Mucosa of gallbladder (tissue), 1 donor: ENCODE measurements around the gene ERI3. TPM values are rescaled to one million over a fixed set of nuclear protein-coding genes. Genes with fewer than 3 reads are reported as not detected.

Experiments
- DNase-seq: peaks from one replicate; pipeline ENCODE4 v3.0.0-alpha.2; 2020; ENCODE audit warnings: low spot score
- total RNA-seq: library from RNA; stranded (reverse); gene quantifications from one replicate; pipeline ENCODE4 v1.2.1, GENCODE V29; 2021
- donor health status: DM: no; HTN: no; CAD: no.

The ERI3 gene
- total RNA-seq, 1 donor from 2014 or later, result 51.9 TPM

- DNase-seq, result no peak
Measured at GRCh38 chr1:44318097-44319088, 36.7 kb downstream of the ERI3 start.

DNA sequence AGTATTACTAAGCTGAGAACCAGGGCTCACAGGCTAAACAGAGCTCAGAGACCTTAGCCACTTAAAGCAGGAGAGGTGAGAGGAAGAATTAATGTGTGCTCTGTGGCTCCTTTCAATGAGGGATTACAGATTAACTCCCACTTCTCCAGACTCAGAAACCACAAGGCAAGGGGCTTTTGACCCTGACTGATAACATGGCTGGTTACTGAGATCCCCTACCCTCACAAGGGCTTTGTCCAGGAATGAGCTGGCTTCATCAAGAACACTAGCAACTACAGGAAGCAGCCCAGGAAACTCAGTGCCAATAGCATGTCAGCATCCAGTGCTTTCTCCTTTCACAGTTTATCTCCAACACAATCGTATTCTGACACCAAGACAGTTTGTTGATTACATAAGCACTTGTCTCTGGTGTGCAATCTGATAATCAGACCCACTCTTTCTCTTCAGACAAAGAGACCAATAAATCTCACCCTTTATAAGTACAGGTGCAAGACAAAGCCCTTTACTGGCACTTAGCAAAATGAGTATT is 38.8 kb downstream of the ERI3 start:
- DNase-seq, result no peak

DNA sequence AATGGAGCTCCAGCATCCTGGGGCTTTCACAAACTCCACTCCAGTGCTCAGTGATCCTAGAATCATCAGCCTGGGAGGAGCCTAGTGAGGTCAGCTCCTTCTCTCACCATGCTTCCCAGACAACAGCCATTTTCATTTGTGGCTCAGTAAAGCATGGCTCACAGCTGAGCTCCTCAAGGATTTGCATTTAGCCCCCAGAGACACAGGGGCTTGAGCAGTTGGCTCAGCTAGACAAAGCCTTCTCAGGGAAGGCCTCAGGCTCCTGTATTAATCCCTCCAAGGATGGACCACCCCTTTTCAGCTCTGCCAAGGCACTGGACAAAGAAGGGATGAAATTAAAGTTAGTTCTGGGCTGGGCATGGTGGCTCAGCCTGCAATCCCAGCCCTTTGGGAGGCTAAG is 39.5 kb downstream of the ERI3 start:
- DNase-seq, result no peak

- no peak for DNase-seq
Measured at GRCh38 chr1:44314452-44314851, 40.6 kb downstream of the ERI3 start.

- no peak for DNase-seq
Measured at GRCh38 chr1:44313265-44313918, 41.7 kb downstream of the ERI3 start.

- DNase-seq, result no peak
Measured at GRCh38 chr1:44312399-44313196, 42.5 kb downstream of the ERI3 start.

DNA sequence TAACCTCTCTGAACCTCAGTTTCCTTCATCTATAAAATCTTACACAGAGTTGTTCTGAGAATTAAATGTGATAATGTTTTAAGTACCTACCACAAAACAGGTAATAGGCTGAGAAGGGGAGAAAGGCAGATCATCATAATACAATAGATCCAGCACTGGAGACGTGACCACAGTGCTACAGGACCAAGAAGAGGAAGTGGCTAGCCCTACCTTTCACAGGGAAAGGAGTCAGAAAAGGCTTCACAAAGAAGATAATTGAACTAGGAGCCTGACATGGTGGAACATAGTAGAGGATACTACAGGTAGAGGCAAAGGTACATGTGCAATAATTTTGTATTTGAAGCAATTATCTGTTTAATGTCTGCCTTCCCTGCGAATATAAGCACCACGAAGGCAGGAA is 45.1 kb downstream of the ERI3 start:
- no peak for DNase-seq

GRCh38 chr1:44305962-44306422 is 49.1 kb downstream of the ERI3 start:
- no peak for DNase-seq

DNA sequence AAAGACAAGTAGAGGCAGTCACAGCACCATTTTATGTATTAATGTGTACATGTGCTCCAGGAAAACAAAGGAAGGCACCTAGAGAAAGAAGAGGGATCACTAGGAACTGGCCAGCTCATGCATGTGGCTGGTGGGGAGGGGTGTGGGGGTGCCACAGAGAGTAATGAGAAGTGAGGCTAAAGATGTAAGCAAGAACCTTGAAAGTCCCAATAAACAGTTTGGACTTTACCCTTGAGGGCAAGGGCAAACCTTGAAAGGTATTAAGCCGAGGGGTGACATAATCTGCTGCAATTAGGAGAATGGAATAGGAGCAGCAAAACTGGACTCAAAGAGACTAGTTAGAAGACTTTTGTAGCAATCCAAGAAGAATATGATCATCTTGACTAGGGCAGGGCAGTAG is 51.5 kb downstream of the ERI3 start:
- no peak for DNase-seq

DNA sequence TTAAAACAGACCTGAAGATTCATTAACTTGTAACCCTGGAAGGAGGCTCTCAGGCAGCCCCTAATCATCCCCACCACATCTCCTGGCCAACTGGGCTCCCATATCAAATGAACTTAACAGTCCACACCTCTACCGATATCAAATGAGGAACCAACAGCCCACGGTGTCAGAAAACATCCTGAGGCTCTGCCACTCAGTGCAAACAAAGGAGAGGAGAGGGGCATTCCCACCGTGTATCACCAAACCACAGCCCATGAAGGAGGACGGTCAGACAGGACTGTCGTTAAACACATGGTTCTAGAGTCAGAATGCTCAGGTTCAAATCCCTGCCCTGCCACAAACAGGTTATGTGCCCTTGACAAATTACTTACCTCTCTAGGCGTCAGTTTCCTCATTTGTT is 52.5 kb downstream of the ERI3 start:
- no peak for DNase-seq

GRCh38 chr1:44301442-44301841 is 53.6 kb downstream of the ERI3 start:
- DNase-seq, result no peak

GRCh38 chr1:44300852-44301251 is 54.2 kb downstream of the ERI3 start:
- no peak for DNase-seq

DNA sequence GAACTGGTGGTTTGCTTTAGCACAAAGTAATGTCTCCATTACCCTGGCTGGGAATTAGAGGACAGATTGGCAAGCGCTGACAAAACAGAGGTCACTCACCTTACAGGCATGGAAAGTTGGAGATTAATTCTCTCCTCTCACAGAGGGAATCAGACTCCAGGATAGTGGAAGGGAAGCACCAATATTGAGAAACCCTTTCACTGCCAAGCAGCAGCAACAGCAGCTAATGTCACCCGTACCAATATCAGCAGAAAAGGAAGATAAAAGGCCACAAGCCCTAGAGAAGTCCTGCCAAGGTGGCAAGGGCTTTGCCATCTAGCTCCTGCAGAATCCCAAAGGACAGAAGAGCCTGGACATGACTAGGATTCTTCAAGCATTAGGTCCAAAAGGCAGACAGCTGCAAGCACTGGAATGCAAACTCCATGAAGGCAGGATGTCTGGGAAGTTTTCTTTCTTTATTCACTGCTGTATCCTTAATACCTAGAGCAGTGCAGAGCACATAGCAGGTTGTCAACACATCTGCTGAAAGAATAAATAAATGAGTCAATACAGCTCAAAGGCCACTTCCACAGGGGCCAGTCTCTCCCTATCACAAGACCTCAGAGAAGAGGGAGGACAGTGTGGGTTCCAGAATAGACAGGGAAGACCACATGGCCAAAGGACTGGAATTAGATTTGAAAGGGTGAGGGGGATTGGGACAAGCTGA is 57.2 kb downstream of the ERI3 start:
- DNase-seq, result no peak

- no peak for DNase-seq
Measured at GRCh38 chr1:44296806-44297205, 58.3 kb downstream of the ERI3 start.

- no peak for DNase-seq
Measured at GRCh38 chr1:44296086-44296485, 59.0 kb downstream of the ERI3 start.

DNA sequence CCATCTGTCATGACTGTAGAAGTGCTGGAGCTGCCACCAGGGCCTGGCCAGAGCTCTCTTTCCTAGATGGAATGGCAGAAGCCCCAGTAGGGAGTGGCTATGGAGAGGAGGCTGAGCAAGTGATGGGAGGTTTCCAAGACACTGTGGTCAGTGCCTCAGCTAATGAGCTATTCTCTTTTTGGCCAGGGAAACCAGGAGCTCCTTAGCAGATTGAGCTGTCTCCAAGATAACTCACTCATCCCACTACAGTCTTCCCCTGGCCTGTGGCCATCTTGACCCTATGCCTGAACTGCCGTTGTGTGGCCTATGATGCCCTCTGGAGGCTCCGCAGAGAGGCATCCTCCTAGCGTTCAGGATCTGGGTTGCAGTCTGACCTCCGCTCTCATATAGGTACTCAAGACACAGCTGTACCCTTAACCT is 60.5 kb downstream of the ERI3 start:
- no peak for DNase-seq

DNA sequence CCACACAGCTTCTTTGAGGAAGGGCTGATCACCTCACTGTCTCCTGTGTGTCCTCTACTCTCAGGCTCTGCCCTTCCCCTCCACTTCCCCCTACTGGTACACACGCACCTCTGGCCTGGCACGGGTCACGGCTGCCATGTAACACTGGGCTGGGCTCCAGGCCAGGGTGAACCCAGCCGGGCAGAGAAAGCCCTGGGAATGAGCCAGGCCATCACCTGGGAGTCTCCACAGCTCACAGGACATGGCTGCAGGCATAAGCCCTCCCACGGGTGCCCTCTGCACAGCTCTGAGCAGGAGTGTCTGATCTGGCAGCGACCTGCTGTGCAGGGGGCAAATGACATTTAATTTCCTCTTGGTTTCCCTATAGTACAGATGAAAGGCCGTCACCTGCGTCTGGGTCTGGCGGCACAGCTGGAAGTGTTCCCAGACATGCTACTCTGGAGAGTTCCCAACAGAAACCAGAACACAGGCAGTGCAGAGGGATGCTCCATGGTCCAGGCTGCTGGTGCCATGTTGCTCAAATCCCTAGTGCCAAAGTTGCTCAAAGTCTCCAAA is 61.2 kb downstream of the ERI3 start:
- DNase-seq, result peak; percentile 34

DNA sequence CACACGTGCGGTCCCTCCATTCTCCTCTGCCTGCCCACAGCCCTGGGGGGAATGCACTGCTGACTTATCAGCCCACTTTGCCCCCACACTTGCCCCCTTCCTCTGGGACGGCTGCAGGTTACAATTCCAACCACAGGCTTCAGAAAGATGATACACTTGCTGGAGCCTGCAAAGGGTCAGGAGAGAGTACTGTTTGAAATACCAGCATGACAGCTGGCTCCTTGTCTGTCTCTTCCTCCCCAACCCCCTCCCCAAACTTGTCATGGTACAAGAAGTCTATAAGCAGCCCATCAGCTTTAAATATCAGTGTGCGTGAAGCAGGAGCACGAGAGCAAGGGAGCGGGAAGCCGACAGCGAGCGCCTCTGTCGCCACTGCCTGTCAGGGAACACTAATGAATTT is 62.4 kb downstream of the ERI3 start:
- DNase-seq, result no peak

DNA sequence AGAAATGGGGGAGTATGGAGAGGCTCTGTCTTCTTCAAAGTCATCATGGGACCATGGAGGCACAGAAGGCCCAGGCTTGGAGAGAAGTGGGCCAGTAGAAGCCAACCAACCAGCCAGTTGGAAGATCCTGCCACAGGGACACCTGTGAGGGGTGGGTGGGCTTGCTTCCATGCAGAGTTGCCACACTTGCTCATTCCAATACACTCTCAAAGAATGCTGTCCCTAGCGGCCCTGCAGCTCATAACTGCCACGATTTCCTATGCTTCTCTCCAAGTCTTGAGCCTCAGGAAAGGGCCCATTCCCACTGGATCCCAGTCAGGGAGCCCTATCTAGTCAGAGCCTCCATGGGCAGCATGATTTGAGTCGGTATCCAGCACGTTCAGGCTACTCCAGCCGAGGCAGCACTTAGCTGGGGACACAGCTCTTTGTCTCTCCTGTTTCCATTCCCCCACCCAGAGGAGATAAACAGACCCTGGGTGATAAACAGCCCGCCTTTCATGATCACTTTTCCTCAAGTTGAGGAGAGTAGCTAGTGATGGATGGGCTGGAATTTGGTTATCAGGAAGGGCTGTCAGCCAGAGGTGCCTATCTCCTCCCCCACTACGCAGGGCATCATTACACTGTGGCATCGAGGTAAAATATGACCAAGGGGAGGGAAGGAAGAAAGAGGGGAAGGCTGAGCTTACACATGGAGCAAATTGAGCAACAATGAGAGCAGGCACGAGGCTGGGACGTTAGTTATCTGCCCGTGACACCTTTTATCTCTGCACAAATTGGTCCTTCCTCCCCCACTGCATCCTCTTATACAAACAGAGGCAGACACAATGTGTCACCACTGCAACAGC is 64.6 kb downstream of the ERI3 start:
- no peak for DNase-seq

DNA sequence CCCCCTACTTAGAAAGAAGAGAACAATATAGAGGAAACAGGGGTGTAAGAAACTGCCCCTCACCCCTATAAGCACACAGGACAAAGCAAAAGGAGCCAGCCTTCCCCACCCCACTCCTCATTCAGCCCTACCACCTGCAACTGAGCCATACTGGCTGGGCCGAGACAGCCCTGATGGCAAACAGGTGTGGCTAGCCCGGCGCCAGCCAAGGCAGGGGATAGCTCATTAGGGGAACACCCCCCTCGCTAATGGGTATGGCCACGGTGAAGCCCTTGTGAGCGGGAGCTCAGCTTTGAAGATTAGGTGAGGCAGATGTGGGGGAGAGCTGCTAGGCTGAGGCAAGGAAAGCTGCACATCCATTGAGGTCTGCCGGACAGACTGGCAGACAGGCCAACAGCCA is 65.5 kb downstream of the ERI3 start:
- DNase-seq, result no peak
